MM.1S (cell line): ENCODE data around the gene OTUD3.

Experiments
- DNase-seq: peaks from one replicate; pipeline ENCODE4 v3.0.0-alpha.2; 2015
- H2AFZ ChIP-seq: fragments of 300-600 bp; sonication (generic); 2 replicates; pipeline ENCODE4 v1.6.0; 2016; ENCODE audit warnings: antibody characterized with exemption, low read length
- H3F3A ChIP-seq: fragments of 300-600 bp; sonication (generic); 2 replicates; pipeline ENCODE4 v1.6.1; 2016; ENCODE audit warnings: mild to moderate bottlenecking, antibody characterized with exemption, low read length, moderate library complexity, mixed read lengths; ENCODE audit not compliant: insufficient read depth
- H3K27ac ChIP-seq: fragments of 300-600 bp; sonication (generic); 2 replicates; pipeline ENCODE4 v1.5.1; 2016; ENCODE audit warnings: mild to moderate bottlenecking, low read length
- H3K27me3 ChIP-seq: fragments of 300-600 bp; sonication (generic); replicated peaks from 2 replicates; pipeline ENCODE4 v1.6.0; 2016; ENCODE audit warnings: low read length; ENCODE audit not compliant: insufficient read depth
- H3K36me3 ChIP-seq: fragments of 300-600 bp; sonication (generic); replicated peaks from 2 replicates; pipeline ENCODE4 v1.6.1; 2016; ENCODE audit warnings: mild to moderate bottlenecking, low read length, mixed read lengths; ENCODE audit not compliant: insufficient read depth
- H3K4me1 ChIP-seq: fragments of 300-600 bp; sonication (generic); 2 replicates; pipeline ENCODE4 v1.6.1; 2016; ENCODE audit warnings: low read length, mixed read lengths
- H3K4me2 ChIP-seq: fragments of 300-600 bp; sonication (generic); 2 replicates; pipeline ENCODE4 v1.6.0; 2016; ENCODE audit warnings: low read depth, low read length
- H3K4me3 ChIP-seq: fragments of 300-600 bp; sonication (generic); 2 replicates; pipeline ENCODE4 v1.5.1; 2016; ENCODE audit warnings: low read length, mixed read lengths
- H3K79me2 ChIP-seq: fragments of 300-600 bp; sonication (generic); 2 replicates; pipeline ENCODE4 v1.6.1; 2016; ENCODE audit warnings: mixed run types, low read length, mixed read lengths
- H3K9ac ChIP-seq: fragments of 300-600 bp; sonication (generic); 2 replicates; pipeline ENCODE4 v1.6.1; 2016; ENCODE audit warnings: low read length, mixed read lengths
- H3K9me2 ChIP-seq: fragments of 300-600 bp; sonication (generic); replicated peaks from 2 replicates; pipeline ENCODE4 v1.6.1; 2016; ENCODE audit warnings: mild to moderate bottlenecking, low read length, mixed read lengths; ENCODE audit not compliant: insufficient read depth
- H3K9me3 ChIP-seq: fragments of 300-600 bp; sonication (generic); replicated peaks from 2 replicates; pipeline ENCODE4 v1.6.1; 2016; ENCODE audit warnings: mild to moderate bottlenecking, low read length, mixed read lengths; ENCODE audit not compliant: insufficient read depth
- H4K20me1 ChIP-seq: fragments of 300-600 bp; sonication (generic); 2 replicates; pipeline ENCODE4 v1.6.1; 2016; ENCODE audit warnings: mild to moderate bottlenecking, low read length, moderate library complexity, mixed read lengths; ENCODE audit not compliant: insufficient read depth
- CTCF ChIP-seq: fragments of 300-600 bp; sonication (generic); IDR thresholded peaks from 2 replicates; pipeline ENCODE4 v1.5.1; 2016; ENCODE audit warnings: antibody characterized with exemption, low read length, mixed read lengths
- EZH2 ChIP-seq: fragments of 300-600 bp; sonication (generic); optimal IDR thresholded peaks from 2 replicates; pipeline ENCODE3; 2017; ENCODE audit warnings: low read depth, mild to moderate bottlenecking, antibody characterized with exemption, low read length, mixed read lengths
- EZH2phosphoT487 ChIP-seq: fragments of 300-600 bp; sonication (generic); IDR thresholded peaks from 2 replicates; pipeline ENCODE4 v1.6.1; 2018; ENCODE audit warnings: antibody characterized with exemption, low read length

Gene OTUD3

DNA sequence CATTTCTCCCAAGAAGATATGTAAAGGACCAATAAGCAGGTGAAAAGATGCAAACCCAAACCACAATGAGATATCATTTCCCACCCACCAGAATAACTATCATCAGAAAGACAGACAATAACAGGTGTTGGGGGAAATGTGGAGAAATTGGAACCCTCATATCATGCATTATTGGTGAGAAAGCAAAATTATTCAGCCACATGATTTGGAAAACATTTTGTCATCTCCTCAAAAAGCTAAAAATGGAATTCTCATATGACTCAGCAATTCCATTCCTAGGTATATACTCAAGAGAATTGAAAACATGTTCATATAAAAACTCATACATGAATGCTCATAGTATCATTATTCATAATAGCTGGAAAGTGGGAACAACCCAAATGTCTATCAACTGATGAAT, 42.0 kb upstream of the OTUD3 start:
- Histone ChIP-seq H3K4me1 (no peaks in the 10 kb centered on the region), H4K20me1 (no peaks in the 10 kb centered on the region), H3K9me3 (no peaks in the 10 kb centered on the region), H3K27me3 (no peaks in the 10 kb centered on the region), H3K4me2 (no peak overlapping the region), H3K27ac (no peak overlapping the region), H3F3A (no peaks in the 10 kb centered on the region), H2AFZ (no peak overlapping the region), H3K36me3 (no peaks in the 10 kb centered on the region), H3K4me3 (no peak overlapping the region), H3K9ac (no peak overlapping the region), H3K79me2 (no peaks in the 10 kb centered on the region), H3K9me2 (no peaks in the 10 kb centered on the region)
- no peak for DNase-seq
- TF ChIP-seq CTCF, result no peak
- TF ChIP-seq EZH2, result no peak
- no peak for TF ChIP-seq EZH2phosphoT487

- Histone ChIP-seq H3K79me2 (no peaks in the 10 kb centered on the region), H2AFZ (no peak overlapping the region), H3K27ac (no peak overlapping the region)
Measured at GRCh38 chr1:19844731-19845495, 37.3 kb upstream of the OTUD3 start.

DNA sequence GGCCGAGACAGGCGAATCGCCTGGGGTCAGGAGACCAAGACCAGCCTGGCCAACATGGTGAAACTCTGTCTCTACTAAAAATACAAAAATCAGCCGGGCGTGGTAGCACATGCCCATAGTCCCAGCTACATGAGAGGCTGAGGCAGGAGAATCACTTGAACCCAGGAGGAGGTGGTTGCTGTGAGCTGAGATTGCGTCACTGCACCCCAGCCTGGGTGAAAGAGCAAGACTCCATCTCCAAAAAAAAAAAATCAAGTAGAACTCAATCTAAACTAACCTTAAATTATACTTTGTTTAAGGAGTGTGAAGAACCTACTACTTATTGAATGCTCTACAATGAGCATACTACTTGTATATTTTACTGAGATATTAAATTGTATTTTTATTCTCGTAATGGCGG, 36.6 kb upstream of the OTUD3 start:
- Histone ChIP-seq H3K9ac (no peak overlapping the region), H4K20me1 (no peaks in the 10 kb centered on the region), H3K27ac (no peak overlapping the region), H3K79me2 (no peaks in the 10 kb centered on the region), H3K36me3 (no peaks in the 10 kb centered on the region), H3K9me3 (no peaks in the 10 kb centered on the region), H3K9me2 (no peaks in the 10 kb centered on the region), H3K4me3 (no peak overlapping the region), H3K4me2 (no peak overlapping the region), H2AFZ (no peak overlapping the region), H3F3A (no peaks in the 10 kb centered on the region), H3K27me3 (no peaks in the 10 kb centered on the region), H3K4me1 (no peaks in the 10 kb centered on the region)
- no peak for DNase-seq
- TF ChIP-seq EZH2phosphoT487 (no peak), CTCF (no peak), EZH2 (no peak)

More at GRCh38 chr1:19844731-19845495, 37.3 kb upstream of the OTUD3 start:
- DNase-seq, result no peak
- no peaks in the 10 kb centered on the region for H3K9me3 ChIP-seq
- no peak for TF ChIP-seq CTCF
- no peak for TF ChIP-seq EZH2phosphoT487
- no peak for TF ChIP-seq EZH2
- no peak overlapping the region for H3K4me2 ChIP-seq
- no peaks in the 10 kb centered on the region for H3F3A ChIP-seq
- H3K4me1 ChIP-seq, result no peaks in the 10 kb centered on the region
- no peak overlapping the region for H3K4me3 ChIP-seq
- H3K9me2 ChIP-seq, result no peaks in the 10 kb centered on the region
- H3K27me3 ChIP-seq, result no peaks in the 10 kb centered on the region
- H3K36me3 ChIP-seq, result no peaks in the 10 kb centered on the region
- H4K20me1 ChIP-seq, result no peaks in the 10 kb centered on the region
- no peak overlapping the region for H3K9ac ChIP-seq
